Activated naive CD8-positive, alpha-beta T cell treated with anti-CD3 and anti-CD28 coated beads, Interleukin-2, amount 50 U/mL, for 16 hours (primary cell): ENCODE results near the gene IGF2BP1.
"Not testable (repeated sequence)": the region's sequence is repeated elsewhere in the genome, so short reads cannot be mapped to it uniquely, and the experiment has no call there.

ENCODE experiments used
- DNase-seq: peaks from one replicate; pipeline ENCODE4 v3.0.0-alpha.2; 2020; ENCODE audit warnings: low read depth, low spot score

The IGF2BP1 gene

DNA sequence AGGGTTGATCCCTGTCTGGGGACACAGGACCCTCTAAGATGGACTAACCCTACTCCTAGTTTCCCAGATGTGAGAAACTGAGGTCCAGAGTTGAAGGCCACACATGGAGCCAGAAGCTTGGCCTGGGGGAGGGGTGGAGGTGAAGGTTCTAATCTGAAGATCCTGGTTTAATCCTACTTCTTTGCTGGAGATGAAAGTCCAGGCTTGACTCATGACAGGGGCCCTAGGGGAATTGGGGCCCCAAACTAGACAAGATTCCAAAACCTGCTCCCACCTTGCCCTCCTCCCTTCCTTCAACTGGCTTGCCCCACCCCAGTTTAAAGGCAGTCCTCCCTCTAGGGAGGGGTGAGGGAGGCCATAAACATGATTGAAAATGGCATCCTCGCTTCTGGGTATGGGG lies 21.6 kb downstream of the IGF2BP1 start:
- no peak for DNase-seq

DNA sequence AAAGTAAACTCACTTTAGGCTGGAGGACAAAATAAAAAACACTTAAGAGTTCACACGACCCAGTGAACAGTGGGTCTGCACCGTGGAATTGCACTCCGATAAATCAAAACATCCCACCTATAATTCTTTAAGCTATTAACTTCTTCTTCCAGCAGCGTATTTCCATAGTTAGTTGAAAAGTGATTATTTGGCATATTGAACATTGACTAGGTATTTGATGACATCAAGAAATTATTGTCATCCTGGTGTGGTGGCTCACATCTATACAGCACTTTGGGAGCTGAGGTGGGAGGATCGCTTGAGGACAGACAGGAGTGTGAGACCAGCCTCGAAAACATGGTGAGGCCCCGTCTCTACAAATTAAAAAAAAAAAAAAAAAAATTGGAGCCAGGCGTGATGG lies 23.4 kb downstream of the IGF2BP1 start:
- DNase-seq = no peak

DNA sequence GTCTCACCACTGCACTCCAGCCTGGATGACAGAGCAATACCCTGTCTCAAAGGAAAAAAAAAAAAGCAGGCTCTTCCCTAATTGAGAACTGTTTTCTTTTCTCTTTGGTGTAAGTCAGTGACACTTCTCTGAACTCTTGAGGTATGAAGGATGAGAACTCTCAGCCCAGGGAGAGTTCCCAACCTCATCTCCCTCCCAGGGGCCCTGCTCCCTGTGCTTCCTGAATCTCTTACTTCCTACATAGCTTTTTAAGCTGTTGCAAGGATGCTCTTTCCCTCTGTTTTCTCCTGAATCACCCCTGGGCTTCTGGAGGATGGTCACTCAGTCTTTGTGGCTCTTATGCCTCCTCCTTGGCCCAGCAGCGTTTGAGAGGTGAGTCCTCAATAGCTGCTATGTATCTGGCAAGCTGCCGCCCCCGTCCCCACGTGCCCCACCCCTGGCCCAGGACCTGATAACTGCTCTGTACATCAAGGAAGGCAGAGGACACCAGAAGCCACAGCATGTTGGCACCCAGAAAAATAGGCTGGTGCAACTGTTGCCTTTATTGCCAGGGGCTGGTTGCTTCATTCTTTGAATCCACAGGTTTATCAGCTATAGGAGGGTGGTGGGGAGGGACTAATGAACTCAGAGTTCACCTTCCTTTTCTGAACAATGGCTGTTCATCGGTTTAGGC lies 24.0 kb downstream of the IGF2BP1 start:
- no peak for DNase-seq

DNA sequence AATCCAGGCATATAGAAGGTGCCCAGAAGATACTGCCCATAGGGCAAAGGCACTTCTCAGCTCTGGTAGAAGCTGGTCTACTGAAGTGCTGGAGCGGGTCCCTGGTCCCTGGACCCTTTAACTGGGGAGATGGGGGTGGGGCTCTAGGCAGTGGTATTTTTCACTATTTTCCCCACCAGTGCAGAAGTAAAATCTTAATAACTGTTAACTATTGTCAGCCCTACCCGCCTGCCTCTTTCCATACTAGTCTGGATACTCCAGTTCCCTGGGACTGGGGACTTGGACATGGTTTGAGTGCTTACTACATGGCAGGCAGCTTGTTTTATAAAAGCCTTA lies 24.6 kb downstream of the IGF2BP1 start:
- no peak for DNase-seq

DNA sequence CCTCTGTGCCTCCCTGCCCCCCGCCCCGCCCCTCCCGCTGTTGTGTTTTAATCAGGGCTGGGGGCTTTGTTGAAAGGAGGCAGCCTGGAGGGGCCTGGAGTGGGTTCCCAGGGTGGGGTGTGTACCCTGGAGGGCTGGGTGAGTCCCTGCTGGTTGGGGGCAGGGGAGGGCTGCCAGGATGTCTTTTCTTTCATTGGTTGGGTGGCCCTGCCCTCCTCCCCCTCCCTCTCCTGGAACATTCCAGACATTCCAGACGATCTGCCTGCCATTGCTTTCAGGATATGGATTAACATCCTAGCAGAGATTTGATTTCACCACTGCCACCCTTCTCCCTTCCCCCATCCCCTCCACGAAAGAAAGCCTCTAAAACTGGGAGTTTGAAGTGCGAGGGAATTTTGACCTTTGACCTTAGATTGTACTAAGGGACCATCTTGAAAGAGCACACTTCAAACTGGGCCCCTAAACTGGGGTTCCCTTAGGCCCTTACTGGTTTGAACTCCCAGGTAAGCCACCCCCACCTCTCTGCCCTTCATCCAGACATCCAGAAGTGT lies 25.3 kb downstream of the IGF2BP1 start:
- no peak for DNase-seq

DNA sequence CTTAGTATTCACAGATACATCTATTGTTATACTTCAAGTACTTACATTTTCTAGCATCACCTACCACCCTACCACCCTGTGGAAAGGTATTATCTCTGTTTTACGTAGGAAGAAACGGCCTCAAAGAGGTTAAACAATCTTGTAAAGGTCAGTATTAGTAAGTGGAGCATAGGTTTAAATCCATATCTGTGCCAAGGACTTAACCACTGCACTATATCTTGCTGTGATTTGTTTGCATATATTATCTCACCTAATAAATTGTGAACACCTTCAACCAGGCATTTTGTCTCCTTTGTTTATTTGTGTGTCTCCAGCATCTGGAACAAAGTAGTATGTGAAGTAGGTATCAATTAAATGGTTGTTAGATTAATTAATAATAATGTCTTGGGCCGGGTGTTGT lies 27.3 kb downstream of the IGF2BP1 start:
- no peak for DNase-seq

DNA sequence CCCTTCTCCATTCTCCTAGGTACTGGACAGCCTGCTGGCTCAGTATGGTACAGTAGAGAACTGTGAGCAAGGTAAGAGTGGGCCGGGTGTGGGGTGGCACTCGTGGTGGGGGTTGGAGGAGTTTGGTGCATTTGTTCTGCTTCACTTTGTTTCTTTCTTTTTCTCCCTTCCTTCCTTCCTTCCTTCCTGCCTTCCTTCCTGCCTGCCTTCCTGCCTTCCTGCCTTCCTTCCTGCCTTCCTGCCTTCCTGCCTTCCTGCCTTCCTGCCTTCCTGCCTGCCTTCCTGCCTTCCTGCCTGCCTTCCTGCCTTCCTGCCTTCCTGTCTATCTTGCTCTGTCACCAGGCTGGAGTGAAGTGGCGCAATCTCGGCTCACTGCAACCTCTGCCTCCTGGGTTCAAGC lies 29.3 kb downstream of the IGF2BP1 start:
- DNase-seq = not testable (repeated sequence)

DNA sequence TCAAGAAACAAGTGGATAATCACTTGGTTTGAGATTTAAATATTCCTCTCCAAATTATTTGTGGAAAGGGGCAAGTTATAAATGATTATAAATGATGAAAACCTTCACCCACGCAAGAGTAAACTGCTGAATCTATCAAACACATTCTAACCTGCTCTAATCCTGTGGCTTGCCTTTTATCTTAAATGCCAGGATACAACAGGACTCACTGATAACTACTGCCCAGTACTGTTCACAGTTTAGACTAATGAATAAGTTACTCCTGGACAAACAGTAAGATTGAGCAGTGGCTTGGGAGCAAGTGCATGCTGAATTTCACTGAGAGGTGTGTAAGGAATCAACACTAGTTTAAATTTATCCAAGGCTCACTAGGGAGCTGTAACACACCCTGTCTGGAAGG lies 31.1 kb downstream of the IGF2BP1 start:
- DNase-seq = no peak

DNA sequence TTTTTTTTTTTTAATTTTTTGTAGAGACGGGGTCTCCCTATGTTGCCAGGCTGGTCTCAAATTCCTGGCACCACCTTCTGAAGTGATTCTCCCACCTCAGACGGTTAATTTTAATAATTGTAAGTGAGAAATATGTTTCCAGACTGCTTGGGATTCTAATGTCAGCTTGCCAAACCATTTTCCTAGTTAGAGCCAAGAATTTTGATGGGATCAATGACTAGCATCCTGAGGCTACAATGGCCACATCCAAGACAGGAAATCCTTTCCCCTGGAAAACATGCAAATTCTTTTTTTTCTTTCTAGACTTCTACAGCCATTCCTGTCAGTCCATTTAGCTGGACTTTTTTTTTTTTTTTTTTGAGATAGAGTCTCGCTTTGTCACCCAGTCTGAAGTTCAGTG lies 32.6 kb downstream of the IGF2BP1 start:
- DNase-seq = no peak

DNA sequence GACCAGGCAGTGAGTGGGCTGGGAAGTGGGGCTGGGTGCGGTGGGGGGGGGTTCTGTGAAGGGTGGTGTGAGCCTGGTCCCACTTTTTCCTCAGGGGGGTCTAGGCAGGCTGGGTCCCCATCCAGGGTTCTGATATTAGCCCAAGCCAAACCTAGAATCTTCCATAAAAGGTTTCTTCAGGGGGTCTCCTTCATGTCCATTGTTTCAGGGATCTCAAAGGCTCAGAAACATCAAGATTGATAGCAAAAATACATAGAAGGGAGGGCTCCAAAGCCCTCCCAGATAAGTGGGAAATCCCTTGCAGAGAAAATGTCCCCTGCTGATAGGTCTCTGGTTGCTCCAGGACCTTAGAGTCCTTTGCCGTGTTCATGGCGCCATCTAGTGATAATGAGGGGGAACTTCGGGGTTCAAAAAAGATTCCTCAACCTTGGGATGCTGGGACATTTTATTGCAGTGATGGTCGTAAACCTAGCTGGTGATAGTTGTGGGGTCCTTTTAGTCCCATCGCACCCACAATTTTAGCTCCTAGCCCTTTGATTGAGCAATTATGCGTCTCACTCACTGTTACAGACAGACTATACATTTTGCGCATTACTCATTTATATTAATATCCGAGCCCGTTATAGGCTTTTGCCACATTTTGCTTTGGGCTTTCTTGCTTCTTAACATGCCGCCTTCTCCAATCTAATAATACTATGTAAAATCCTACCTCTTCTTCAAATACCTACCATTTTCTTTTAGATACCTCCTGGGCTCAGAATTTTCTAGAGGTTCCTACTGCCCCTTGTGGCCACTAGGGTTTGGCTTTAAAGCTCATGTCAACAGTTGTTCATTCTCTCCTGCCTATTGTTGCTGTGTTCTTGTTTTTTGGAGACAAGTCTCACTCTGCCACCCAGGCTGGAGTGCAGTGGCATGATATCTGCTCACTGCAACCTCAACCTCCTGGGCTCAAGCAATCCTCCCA lies 35.1 kb downstream of the IGF2BP1 start:
- DNase-seq = no peak

DNA sequence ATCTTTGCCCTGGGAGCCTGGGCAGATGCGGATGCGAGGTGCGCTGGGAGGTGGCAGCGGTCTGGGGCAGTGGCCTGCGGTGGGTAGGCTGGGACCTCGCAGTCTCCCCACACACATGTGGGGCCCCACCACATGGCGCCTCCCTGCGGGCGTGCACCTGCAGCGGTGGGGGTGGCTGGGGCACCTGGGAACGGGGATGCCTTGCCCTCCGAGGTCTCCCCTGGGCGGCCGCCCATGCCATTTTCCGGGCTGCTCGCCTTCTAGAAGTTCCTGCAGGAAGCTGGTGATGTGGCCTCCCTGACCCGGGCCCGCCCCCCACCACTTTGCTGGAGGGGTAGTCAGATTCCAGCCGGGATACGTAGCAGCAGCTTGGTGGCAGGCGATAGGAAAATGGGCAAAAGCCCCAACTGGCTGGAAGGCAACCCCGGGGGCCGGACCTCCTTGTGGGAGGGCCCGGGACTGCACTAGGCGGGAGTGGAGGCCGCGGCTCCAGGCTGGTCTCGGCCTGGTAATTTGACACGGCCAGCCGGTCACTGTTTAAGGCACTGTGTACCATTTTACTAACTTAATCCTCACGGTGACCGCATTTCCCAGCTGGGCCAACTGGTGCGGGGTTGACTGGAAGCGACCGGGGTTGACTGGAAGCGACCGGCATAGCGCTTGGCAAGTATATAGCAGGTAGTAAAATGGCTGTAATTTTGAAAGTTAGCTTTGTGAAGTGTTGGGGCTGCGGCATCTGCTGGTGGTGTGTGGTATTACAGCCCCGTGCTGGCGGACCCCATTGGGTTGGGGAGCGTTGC lies 38.5 kb downstream of the IGF2BP1 start:
- DNase-seq = no peak

DNA sequence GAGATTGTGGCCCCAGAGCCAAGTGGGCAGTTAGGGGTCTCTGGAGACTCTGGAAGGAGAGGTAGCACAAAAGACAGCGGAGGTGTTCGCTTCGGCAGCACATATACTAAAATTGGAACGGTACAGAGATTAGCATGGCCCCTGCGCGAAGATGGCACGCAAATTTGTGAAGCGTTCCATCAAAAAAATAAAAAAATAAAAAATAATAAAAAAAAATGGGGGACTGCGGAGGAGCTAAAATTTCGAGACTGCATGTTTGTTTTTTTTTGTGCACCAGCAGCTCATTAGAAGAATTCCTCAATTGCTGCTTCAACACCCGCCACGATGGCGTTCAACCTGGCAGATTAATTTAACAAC lies 39.1 kb downstream of the IGF2BP1 start:
- DNase-seq = no peak

DNA sequence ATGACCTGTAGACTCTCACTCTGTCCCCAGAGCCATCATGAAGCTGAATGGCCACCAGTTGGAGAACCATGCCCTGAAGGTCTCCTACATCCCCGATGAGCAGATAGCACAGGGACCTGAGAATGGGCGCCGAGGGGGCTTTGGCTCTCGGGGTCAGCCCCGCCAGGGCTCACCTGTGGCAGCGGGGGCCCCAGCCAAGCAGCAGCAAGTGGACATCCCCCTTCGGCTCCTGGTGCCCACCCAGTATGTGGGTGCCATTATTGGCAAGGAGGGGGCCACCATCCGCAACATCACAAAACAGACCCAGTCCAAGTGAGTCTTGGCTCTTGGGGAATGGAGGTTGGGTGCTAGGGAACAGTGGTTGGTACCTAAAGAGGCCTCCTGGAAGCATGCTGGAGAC lies 41.0 kb downstream of the IGF2BP1 start:
- no peak for DNase-seq

DNA sequence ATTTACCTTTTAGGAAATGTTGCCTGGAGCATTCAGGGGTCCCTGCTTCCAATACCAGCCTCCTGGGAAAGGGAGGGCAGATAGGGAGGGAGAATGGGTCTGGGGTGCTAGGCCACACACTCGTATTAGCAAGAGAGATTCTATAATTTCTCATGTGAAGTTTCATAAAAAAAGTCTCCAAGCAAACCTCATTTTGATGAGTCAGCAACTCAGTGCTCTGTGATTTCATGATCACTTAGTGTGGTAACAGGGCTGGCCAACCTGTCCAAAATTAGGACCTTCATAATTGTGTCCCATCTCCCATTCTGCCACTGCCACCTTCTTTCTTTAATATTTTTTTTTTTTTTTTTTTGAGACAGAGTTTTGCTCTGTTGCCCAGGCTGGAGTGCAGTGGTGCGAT lies 41.4 kb downstream of the IGF2BP1 start:
- no peak for DNase-seq

DNA sequence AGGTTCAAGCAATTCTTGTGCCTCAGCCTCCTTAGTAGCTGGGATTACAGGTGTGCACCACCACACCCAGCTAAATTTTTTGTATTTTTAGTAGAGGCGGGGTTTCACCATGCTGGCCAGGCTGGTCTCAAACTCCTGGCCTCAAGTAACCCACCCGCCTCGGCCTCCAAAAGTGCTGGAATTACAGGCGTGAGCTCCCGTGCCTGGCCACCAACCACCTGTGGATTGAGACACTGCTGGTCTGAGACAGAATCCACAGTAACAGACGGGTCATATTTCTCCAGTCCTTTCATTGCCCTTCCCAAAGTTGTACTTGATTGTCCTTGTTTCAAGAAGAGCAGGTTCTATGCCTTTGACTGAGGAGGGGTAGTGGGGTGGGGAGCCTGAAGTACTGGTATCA lies 42.3 kb downstream of the IGF2BP1 start:
- not testable (repeated sequence) for DNase-seq

DNA sequence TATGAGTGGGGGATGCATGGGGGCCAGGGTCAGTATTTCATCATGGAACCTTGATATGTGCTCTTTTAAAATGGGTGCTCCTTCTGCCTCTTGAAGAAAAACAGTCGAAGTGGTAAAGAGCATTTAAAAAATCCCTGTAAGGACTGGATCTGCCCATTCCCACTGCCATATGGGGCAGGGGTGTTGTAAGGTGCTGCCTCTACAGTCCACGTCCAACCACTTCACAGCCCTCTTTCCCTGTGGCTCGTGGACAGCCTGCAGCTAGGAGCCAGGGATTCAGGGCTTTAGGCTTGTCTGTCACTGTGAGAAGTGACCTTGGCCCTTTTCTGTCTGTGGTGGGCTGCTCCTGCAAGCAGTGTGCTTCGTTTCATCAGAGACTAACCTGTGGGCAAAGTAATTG lies 44.3 kb downstream of the IGF2BP1 start:
- DNase-seq = no peak

DNA sequence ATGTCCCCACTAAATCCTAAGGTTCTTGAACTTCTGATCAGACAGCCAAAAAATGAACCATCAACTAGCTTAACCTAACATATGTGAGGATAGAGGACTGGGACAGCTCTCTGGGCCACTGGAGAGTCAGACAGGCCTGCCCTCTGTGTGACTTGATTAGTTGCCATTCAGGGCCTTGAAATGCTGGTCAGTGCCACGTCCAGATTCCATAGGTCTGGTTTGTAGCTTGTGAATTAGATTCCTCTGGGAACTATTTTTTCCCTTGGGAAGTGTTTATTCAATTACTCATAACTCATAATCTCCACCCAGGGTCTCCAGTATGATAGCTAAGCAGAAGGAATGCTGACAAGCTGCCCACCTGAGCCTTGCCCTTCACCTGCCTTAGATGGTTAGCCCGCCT lies 48.2 kb downstream of the IGF2BP1 start:
- no peak for DNase-seq

DNA sequence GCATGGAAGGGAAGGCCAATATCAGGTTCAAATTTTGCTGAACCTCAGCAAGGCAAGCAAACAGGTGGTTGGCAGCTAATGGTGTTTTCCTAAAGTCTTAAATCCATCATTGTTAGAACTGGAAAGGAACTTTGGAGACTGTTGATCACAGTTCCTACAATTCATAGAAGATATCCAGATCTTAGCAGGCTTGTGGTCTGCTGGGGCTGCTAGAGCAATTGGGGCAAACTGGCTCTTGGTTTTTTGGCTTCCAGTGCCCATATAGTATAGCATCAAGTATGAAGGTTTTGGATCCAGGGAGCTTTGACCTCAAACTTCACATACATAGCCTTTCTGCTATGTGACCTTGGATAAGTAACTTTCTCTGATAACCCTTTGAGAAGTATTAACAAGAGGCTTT lies 49.7 kb downstream of the IGF2BP1 start:
- DNase-seq = no peak

DNA sequence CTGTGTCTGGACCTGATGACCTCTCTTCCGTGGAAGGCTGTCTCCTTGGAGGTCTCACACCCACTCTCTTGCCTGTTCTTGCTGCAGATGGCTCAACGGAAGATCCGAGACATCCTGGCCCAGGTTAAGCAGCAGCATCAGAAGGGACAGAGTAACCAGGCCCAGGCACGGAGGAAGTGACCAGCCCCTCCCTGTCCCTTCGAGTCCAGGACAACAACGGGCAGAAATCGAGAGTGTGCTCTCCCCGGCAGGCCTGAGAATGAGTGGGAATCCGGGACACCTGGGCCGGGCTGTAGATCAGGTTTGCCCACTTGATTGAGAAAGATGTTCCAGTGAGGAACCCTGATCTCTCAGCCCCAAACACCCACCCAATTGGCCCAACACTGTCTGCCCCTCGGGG lies 52.1 kb downstream of the IGF2BP1 start:
- no peak for DNase-seq

DNA sequence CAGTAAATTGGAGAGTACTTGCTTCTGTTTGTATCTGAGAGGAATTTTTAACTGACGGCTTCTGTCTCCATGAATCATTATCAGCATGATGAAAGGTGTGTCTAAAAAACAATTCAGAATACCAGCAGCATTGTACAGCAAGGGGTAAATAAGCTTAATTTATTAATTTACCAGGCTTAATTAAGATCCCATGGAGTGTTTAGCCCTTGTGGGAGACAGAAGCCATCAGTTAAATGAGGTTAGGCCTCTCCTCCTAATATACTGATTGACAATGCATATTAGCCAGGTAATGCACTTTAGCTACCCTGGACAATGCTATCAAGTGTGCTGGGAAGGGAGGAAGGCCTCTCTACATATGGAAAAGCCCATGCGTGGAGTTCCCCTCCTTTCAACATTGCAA lies 53.4 kb downstream of the IGF2BP1 start:
- no peak for DNase-seq

DNA sequence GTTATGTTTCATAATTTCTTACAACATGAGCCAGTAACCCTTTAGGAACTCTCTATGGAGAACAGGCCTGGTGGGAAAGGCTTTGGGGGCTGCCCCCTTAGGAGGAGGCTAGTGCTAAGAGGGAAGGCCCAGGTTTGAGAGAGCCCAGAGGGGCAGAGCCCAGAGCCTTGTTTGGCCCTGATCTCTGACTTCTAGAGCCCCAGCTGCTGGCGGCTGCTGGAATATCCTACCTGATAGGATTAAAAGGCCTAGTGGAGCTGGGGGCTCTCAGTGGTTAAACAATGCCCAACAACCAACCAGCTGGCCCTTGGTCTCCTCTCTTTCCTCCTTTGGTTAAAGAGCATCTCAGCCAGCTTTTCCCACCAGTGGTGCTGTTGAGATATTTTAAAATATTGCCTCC lies 54.1 kb downstream of the IGF2BP1 start:
- no peak for DNase-seq

DNA sequence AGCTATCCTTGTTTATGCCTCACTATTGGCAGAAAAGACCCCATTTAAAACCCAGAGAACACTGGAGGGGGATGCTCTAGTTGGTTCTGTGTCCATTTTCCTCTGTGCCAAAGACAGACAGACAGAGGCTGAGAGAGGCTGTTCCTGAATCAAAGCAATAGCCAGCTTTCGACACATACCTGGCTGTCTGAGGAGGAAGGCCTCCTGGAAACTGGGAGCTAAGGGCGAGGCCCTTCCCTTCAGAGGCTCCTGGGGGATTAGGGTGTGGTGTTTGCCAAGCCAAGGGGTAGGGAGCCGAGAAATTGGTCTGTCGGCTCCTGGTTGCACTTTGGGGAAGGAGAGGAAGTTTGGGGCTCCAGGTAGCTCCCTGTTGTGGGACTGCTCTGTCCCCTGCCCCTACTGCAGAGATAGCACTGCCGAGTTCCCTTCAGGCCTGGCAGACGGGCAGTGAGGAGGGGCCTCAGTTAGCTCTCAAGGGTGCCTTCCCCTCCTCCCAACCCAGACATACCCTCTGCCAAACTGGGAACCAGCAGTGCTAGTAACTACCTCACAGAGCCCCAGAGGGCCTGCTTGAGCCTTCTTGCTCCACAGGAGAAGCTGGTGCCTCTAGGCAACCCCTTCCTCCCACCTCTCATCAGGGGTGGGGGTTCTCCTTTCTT lies 56.1 kb downstream of the IGF2BP1 start:
- no peak for DNase-seq
